Measurements from ENCODE around the gene GALNT18. TPM values are rescaled to one million over a fixed set of nuclear protein-coding genes. Genes with fewer than 3 reads are reported as not detected.

The GALNT18 gene
- total RNA-seq, 1 experiment from 2014 or later: 6.6 TPM

GRCh38 chr11:11534981-11535380 lies 86.8 kb downstream of the GALNT18 start:
- Histone ChIP-seq H3K27me3 (replicated peaks) (no peaks in the 10 kb centered on the region), H3K4me3 (no peak overlapping the region), H3K36me3 (no peaks in the 10 kb centered on the region), H3K27ac (no peak overlapping the region), H3K4me1 (replicated peaks) (no peaks in the 10 kb centered on the region), H3K9me3 (replicated peaks) (no peaks in the 10 kb centered on the region)
- no peak for DNase-seq (ENCODE audit: low read depth in 1 of 2, low spot score in 2 of 2)

- H3K27me3 ChIP-seq (replicated peaks): no peaks in the 10 kb centered on the region
- no peaks in the 10 kb centered on the region for H3K4me1 ChIP-seq (replicated peaks)
- no peak for DNase-seq (ENCODE audit: low read depth in 1 of 2, low spot score in 2 of 2)
- no peak overlapping the region for H3K27ac ChIP-seq
- no peaks in the 10 kb centered on the region for H3K36me3 ChIP-seq
- H3K4me3 ChIP-seq: no peak overlapping the region
- H3K9me3 ChIP-seq (replicated peaks): no peaks in the 10 kb centered on the region
Measured at GRCh38 chr11:11533751-11534150, 88.1 kb downstream of the GALNT18 start.

GRCh38 chr11:11533057-11533456 lies 88.7 kb downstream of the GALNT18 start:
- DNase-seq (ENCODE audit: low read depth in 1 of 2, low spot score in 2 of 2): no peak
- Histone ChIP-seq H3K4me1 (replicated peaks) (no peaks in the 10 kb centered on the region), H3K9me3 (replicated peaks) (no peaks in the 10 kb centered on the region), H3K27ac (no peak overlapping the region), H3K36me3 (no peaks in the 10 kb centered on the region), H3K27me3 (replicated peaks) (no peaks in the 10 kb centered on the region), H3K4me3 (no peak overlapping the region)

GRCh38 chr11:11532574-11532973 lies 89.2 kb downstream of the GALNT18 start:
- Histone ChIP-seq H3K4me1 (replicated peaks) (no peaks in the 10 kb centered on the region), H3K27ac (no peak overlapping the region), H3K27me3 (replicated peaks) (no peaks in the 10 kb centered on the region), H3K36me3 (no peaks in the 10 kb centered on the region), H3K4me3 (no peak overlapping the region), H3K9me3 (replicated peaks) (no peaks in the 10 kb centered on the region)
- no peak for DNase-seq (ENCODE audit: low read depth in 1 of 2, low spot score in 2 of 2)

- Histone ChIP-seq H3K9me3 (replicated peaks) (no peaks in the 10 kb centered on the region), H3K27me3 (replicated peaks) (no peaks in the 10 kb centered on the region), H3K4me1 (replicated peaks) (no peaks in the 10 kb centered on the region), H3K4me3 (no peak overlapping the region), H3K36me3 (no peaks in the 10 kb centered on the region), H3K27ac (no peak overlapping the region)
- no peak for DNase-seq (ENCODE audit: low read depth in 1 of 2, low spot score in 2 of 2)
Measured at GRCh38 chr11:11531131-11531908, 90.5 kb downstream of the GALNT18 start.

GRCh38 chr11:11528986-11529385 lies 92.8 kb downstream of the GALNT18 start:
- H3K27me3 ChIP-seq (replicated peaks): no peaks in the 10 kb centered on the region
- no peak overlapping the region for H3K27ac ChIP-seq
- no peak for DNase-seq (ENCODE audit: low read depth in 1 of 2, low spot score in 2 of 2)
- H3K9me3 ChIP-seq (replicated peaks): no peaks in the 10 kb centered on the region
- no peak overlapping the region for H3K4me3 ChIP-seq
- peaks cover 10% of the 10 kb centered on the region for H3K4me1 ChIP-seq (replicated peaks)
- H3K36me3 ChIP-seq: no peaks in the 10 kb centered on the region

GRCh38 chr11:11525283-11525682 lies 96.5 kb downstream of the GALNT18 start:
- Histone ChIP-seq H3K4me1 (replicated peaks) (peaks cover 10% of the 10 kb centered on the region), H3K9me3 (replicated peaks) (no peaks in the 10 kb centered on the region), H3K36me3 (no peaks in the 10 kb centered on the region), H3K27ac (no peak overlapping the region), H3K4me3 (no peak overlapping the region), H3K27me3 (replicated peaks) (no peaks in the 10 kb centered on the region)
- no peak for DNase-seq (ENCODE audit: low read depth in 1 of 2, low spot score in 2 of 2)

GRCh38 chr11:11524436-11525061 lies 97.3 kb downstream of the GALNT18 start:
- Histone ChIP-seq H3K27ac (no peak overlapping the region), H3K4me1 (replicated peaks) (peaks cover 10% of the 10 kb centered on the region)
- DNase-seq (ENCODE audit: low read depth in 1 of 2, low spot score in 2 of 2): peak in 1 of 2 experiments; percentile 19

GRCh38 chr11:11522591-11522990 lies 99.2 kb downstream of the GALNT18 start:
- Histone ChIP-seq H3K36me3 (no peaks in the 10 kb centered on the region), H3K4me1 (replicated peaks) (peaks cover 10% of the 10 kb centered on the region), H3K27ac (no peak overlapping the region), H3K4me3 (no peak overlapping the region), H3K9me3 (replicated peaks) (no peaks in the 10 kb centered on the region), H3K27me3 (replicated peaks) (no peaks in the 10 kb centered on the region)
- DNase-seq (ENCODE audit: low read depth in 1 of 2, low spot score in 2 of 2): no peak

More at GRCh38 chr11:11524436-11525061, 97.3 kb downstream of the GALNT18 start:
- Histone ChIP-seq H3K36me3 (no peaks in the 10 kb centered on the region), H3K27me3 (replicated peaks) (no peaks in the 10 kb centered on the region), H3K9me3 (replicated peaks) (no peaks in the 10 kb centered on the region), H3K4me3 (no peak overlapping the region)

GRCh38 chr11:11521306-11522002 lies 100.4 kb downstream of the GALNT18 start:
- H3K27me3 ChIP-seq (replicated peaks): no peaks in the 10 kb centered on the region

GRCh38 chr11:11520231-11521015 lies 101.4 kb downstream of the GALNT18 start:
- H3K4me1 ChIP-seq (replicated peaks): peaks cover 10% of the 10 kb centered on the region
- H3K27me3 ChIP-seq (replicated peaks): no peaks in the 10 kb centered on the region
- H3K9me3 ChIP-seq (replicated peaks): no peaks in the 10 kb centered on the region
- H3K36me3 ChIP-seq: no peaks in the 10 kb centered on the region
- no peak overlapping the region for H3K27ac ChIP-seq
- H3K4me3 ChIP-seq: no peak overlapping the region
- no peak for DNase-seq (ENCODE audit: low read depth in 1 of 2, low spot score in 2 of 2)

More at GRCh38 chr11:11521306-11522002, 100.4 kb downstream of the GALNT18 start:
- DNase-seq (ENCODE audit: low read depth in 1 of 2, low spot score in 2 of 2): no peak
- Histone ChIP-seq H3K36me3 (no peaks in the 10 kb centered on the region), H3K4me3 (no peak overlapping the region), H3K9me3 (replicated peaks) (no peaks in the 10 kb centered on the region), H3K27ac (no peak overlapping the region), H3K4me1 (replicated peaks) (peaks cover 10% of the 10 kb centered on the region)

- no peaks in the 10 kb centered on the region for H3K9me3 ChIP-seq (replicated peaks)
- DNase-seq (ENCODE audit: low read depth in 1 of 2, low spot score in 2 of 2): no peak
- no peak overlapping the region for H3K4me3 ChIP-seq
- H3K27me3 ChIP-seq (replicated peaks): no peaks in the 10 kb centered on the region
- no peak overlapping the region for H3K27ac ChIP-seq
- H3K36me3 ChIP-seq: no peaks in the 10 kb centered on the region
- peaks cover 6% of the 10 kb centered on the region for H3K4me1 ChIP-seq (replicated peaks)
Measured at GRCh38 chr11:11519184-11519583, 102.6 kb downstream of the GALNT18 start.

GRCh38 chr11:11514246-11514645 lies 107.6 kb downstream of the GALNT18 start:
- H3K4me3 ChIP-seq: no peak overlapping the region
- H3K4me1 ChIP-seq (replicated peaks): peaks cover 15% of the 10 kb centered on the region
- H3K36me3 ChIP-seq: no peaks in the 10 kb centered on the region
- DNase-seq (ENCODE audit: low read depth in 1 of 2, low spot score in 2 of 2): peak; percentile 23 to 42
- H3K27ac ChIP-seq: no peak overlapping the region
- H3K9me3 ChIP-seq (replicated peaks): no peaks in the 10 kb centered on the region
- H3K27me3 ChIP-seq (replicated peaks): no peaks in the 10 kb centered on the region
